Measurements from ENCODE around the gene LATS1. TPM values are rescaled to one million over a fixed set of nuclear protein-coding genes. Genes with fewer than 3 reads are reported as not detected.

LATS1 gene
- total RNA-seq, 6 experiments from 2014 or later, result 9.5 to 16.6 (median 10.9) TPM

DNA sequence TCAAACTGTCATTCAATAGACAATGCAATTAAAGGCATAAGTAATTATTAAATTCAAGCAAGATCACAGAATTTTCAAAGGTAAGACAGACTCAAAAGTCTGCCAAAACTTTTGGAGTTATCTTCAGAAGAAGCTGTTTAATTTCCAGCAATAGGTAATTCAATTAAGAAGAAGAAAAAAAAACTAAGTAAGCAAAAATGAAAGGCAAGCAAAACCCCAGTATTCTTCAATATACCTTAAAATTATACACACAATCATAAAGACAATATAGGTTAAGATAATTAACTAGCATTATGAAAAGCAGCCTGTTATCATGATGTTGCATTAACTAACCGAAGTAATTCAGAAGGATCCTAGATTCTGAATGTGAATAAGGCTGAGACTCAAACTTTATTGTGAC, 3.5 kb downstream of the LATS1 start:
- intact Hi-C loops (cut with DNase I), result no loop called here
- TF ChIP-seq, protein P1, sequence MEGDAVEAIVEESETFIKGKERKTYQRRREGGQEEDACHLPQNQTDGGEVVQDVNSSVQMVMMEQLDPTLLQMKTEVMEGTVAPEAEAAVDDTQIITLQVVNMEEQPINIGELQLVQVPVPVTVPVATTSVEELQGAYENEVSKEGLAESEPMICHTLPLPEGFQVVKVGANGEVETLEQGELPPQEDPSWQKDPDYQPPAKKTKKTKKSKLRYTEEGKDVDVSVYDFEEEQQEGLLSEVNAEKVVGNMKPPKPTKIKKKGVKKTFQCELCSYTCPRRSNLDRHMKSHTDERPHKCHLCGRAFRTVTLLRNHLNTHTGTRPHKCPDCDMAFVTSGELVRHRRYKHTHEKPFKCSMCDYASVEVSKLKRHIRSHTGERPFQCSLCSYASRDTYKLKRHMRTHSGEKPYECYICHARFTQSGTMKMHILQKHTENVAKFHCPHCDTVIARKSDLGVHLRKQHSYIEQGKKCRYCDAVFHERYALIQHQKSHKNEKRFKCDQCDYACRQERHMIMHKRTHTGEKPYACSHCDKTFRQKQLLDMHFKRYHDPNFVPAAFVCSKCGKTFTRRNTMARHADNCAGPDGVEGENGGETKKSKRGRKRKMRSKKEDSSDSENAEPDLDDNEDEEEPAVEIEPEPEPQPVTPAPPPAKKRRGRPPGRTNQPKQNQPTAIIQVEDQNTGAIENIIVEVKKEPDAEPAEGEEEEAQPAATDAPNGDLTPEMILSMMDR (IDR thresholded peaks at IDR 0.05), result no peak
- no peak for TF ChIP-seq POLR2A (IDR thresholded peaks at IDR 0.05)
- Histone ChIP-seq H3K4me1 (peaks cover 0 to 21% (median 4%) of the 10 kb centered on the region in 4 donors), H3K4me3 (no peak overlapping the region), H3K36me3 (no peaks in the 10 kb centered on the region), H3K27me3 (no peaks in the 10 kb centered on the region), H3K9me3 (no peaks in the 10 kb centered on the region), H3K27ac (no peak overlapping the region)
- 82% methylated on average over 1 of the region's 1 CpG for WGBS (ENCODE audit: insufficient coverage, low coverage, low lambda C conversion rate, missing lambda C conversion rate)
- no peak for ATAC-seq
- no peak for DNase-seq

DNA sequence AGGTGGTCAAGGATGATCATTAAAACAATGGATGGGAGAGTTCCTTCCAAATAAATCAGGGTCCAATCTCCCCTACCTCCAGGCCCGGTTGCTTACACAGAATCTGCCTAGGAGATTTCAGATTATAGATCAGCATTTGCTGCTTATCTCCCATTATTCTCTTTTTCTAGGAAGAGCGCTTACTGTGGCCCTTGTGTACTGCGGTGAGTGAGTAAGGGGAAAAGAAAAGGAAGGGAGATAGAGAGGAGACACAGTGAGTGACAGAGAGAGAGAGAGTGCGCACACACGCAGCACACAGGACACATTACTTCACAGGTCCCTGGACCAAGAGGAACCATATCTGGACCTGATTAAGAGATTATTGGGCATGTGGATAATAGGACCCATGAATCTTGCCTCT, 6.2 kb downstream of the LATS1 start:
- ATAC-seq (no peak), DNase-seq (no peak)
- whole genome bisulfite sequencing (ENCODE audit: insufficient coverage, low coverage, low lambda C conversion rate, missing lambda C conversion rate), result 93% methylated on average over 5 of the region's 5 CpGs
- Histone ChIP-seq H3K27me3 (no peaks in the 10 kb centered on the region), H3K9me3 (no peaks in the 10 kb centered on the region), H3K27ac (no peak overlapping the region), H3K36me3 (no peaks in the 10 kb centered on the region), H3K4me3 (no peak overlapping the region), H3K4me1 (peaks cover 0 to 17% (median 4%) of the 10 kb centered on the region in 4 donors)
- TF ChIP-seq, protein P1 (IDR thresholded peaks at IDR 0.05), result no peak
- TF ChIP-seq POLR2A (IDR thresholded peaks at IDR 0.05), result no peak
- intact Hi-C loops (cut with DNase I), result no loop called here

DNA sequence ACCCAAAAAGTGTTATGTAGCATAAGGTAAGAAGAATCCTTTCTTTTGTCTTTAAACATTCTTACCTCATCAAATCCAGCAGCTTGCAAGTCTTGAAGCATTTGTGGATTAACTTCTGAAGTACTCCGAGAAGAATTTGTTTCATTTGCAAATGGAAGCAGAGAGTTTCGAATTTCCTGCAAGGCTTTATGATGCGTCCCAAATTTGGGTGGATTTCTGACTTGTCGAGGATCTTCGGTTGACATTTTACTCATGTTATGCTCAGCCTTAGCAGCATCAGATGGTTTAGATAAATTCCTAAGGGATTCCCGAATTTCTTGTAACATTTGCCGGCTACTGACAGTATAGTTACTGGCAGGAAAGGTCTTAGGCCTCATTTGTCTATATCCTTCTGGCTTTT, 16.2 kb downstream of the LATS1 start:
- H3K9me3 ChIP-seq, result no peaks in the 10 kb centered on the region
- DNase-seq (no peak), ATAC-seq (no peak)
- intact Hi-C loops (cut with DNase I), result no loop called here
- H3K36me3 ChIP-seq, result peaks cover 0 to 3% (median 0%) of the 10 kb centered on the region in 4 donors
- H3K27me3 ChIP-seq, result no peaks in the 10 kb centered on the region
- H3K4me1 ChIP-seq, result no peaks in the 10 kb centered on the region
- 87% methylated on average over 7 of the region's 7 CpGs for WGBS (ENCODE audit: insufficient coverage, low coverage, low lambda C conversion rate, missing lambda C conversion rate)
- no peak overlapping the region for H3K4me3 ChIP-seq
- TF ChIP-seq POLR2A (IDR thresholded peaks at IDR 0.05), result no peak
- TF ChIP-seq, protein P1 (IDR thresholded peaks at IDR 0.05), result no peak
- no peak overlapping the region for H3K27ac ChIP-seq

DNA sequence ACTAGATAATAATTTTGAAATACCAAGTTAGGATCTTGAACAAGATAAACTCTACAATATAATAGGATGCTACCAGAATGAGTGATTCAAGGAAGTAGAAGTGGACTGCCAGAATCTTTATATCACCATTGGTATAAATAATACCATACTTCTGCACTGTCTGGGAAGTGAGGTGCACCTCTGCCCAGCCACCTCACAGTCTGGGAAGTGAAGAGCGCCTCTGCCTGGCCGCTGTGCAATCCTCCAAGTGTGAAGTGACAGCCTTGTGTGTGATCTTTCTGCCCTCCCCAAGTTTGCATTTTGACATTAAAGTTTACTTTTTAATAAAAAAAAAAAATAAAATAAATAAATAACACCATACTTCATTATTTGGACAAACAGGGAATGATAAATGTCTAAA, 18.8 kb downstream of the LATS1 start:
- TF ChIP-seq, protein P1 (IDR thresholded peaks at IDR 0.05), result no peak
- TF ChIP-seq POLR2A (IDR thresholded peaks at IDR 0.05), result no peak
- WGBS (ENCODE audit: insufficient coverage, low coverage, low lambda C conversion rate, missing lambda C conversion rate), result 100% methylated on average over 1 of the region's 2 CpGs
- H3K4me1 ChIP-seq, result no peaks in the 10 kb centered on the region
- no peaks in the 10 kb centered on the region for H3K27me3 ChIP-seq
- H3K36me3 ChIP-seq, result peaks cover 0 to 6% (median 4%) of the 10 kb centered on the region in 4 donors
- intact Hi-C loops (cut with DNase I), result no loop called here
- H3K27ac ChIP-seq, result no peak overlapping the region
- no peak for ATAC-seq
- no peak for DNase-seq
- H3K4me3 ChIP-seq, result no peak overlapping the region
- H3K9me3 ChIP-seq, result no peaks in the 10 kb centered on the region

DNA sequence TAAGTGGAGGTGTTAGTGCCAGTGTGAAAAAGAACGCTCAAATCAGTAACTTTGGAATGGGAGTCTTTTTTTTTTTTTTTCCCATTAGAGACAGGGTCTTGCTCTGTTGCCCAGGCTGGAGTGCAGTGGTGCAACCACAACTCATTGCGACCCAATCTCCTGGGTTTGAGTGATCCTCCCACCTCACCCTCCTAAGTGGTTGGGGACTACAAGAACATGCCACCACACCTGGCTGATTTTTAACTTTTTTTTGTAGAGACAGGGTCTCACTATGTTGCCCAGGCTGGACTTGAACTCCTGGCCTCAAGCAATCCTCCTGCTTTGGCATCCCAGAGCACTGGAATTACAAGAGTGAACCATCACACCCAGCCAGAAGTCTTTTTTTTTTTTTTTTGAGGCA, 19.7 kb downstream of the LATS1 start:
- ATAC-seq (no peak), DNase-seq (no peak)
- 94% methylated on average over 2 of the region's 2 CpGs for WGBS (ENCODE audit: insufficient coverage, low coverage, low lambda C conversion rate, missing lambda C conversion rate)
- Histone ChIP-seq H3K4me1 (no peaks in the 10 kb centered on the region), H3K36me3 (peaks cover 2 to 13% (median 8%) of the 10 kb centered on the region in 4 donors), H3K27ac (no peak overlapping the region), H3K9me3 (no peaks in the 10 kb centered on the region), H3K4me3 (no peak overlapping the region), H3K27me3 (no peaks in the 10 kb centered on the region)
- intact Hi-C loops (cut with DNase I), result no loop called here
- no peak for TF ChIP-seq POLR2A (IDR thresholded peaks at IDR 0.05)
- TF ChIP-seq, protein P1 (IDR thresholded peaks at IDR 0.05), result no peak
